ENCODE data around the gene MPZL3.

The MPZL3 gene

DNA sequence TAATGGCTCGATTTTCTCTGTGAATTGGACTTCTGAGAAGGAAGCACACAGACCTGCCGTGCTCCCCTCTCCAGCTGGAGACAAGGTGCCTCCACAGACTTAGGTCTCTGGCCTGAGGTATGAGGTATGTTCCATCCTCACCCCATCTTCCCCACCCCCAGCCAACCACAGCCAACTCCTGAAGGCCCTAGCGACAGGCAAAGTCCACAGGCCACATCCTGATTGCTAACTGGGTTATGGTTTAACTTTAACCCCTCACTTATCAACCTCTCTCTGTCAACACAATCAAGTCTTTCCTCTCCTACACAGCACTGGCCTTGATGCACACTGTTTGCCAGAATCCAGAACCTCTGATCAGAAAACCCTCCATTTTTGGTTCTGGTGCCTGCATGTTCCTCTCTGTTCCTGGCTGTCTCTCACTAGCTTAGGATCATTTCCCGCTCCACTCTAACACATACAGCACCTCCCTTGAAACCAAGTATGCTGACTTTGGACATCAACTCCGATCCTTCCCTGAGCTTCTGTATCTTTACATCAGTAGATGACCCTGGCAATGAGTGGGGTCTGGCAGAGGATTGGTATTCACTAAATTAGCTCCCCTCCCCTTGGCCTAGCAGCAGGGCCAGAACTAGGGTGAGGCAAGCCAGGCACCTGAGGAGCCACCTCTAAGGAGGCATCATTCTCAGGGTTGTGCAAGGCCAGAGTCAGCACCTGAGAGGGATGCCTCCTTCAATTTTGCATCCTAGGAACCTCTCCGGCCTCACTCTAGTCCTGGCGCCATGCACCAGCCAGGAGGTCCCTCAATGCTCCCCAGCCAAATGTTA lies 49.4 kb downstream of the MPZL3 start:
- H2BK120ac ChIP-seq (ENCODE audit: low read depth, low read length) = no peak overlapping the region
- H3K27me3 ChIP-seq (ENCODE audit: control insufficient read depth in 3 of 3, insufficient read depth in 3 of 3, low read depth in 1 of 3, low read length in 3 of 3) = peaks cover 2 to 57% (median 2%) of the 10 kb centered on the region in 3 experiments
- no peak overlapping the region for H3K4me2 ChIP-seq (ENCODE audit: insufficient read depth, low read length, poor library complexity, severe bottlenecking)
- H4K91ac ChIP-seq (ENCODE audit: low read depth, low read length, poor library complexity) = no peak overlapping the region
- H3K27ac ChIP-seq (replicated peaks; ENCODE audit: low read length) = no peak overlapping the region
- no peak overlapping the region for H3K14ac ChIP-seq (ENCODE audit: low read length)
- no peak overlapping the region for H3K23ac ChIP-seq (ENCODE audit: low read depth, low read length, poor library complexity)
- no peak overlapping the region for H3K18ac ChIP-seq (ENCODE audit: low read length)
- no peak overlapping the region for H3K9ac ChIP-seq (ENCODE audit: low read depth, low read length, poor library complexity)
- no peak overlapping the region for H3K4ac ChIP-seq (ENCODE audit: low read length)
- H3K36me3 ChIP-seq (replicated peaks in 1 of 2; ENCODE audit: control insufficient read depth in 2 of 2, insufficient read depth in 2 of 2, low read length in 2 of 2) = no peaks in the 10 kb centered on the region
- no peak overlapping the region for H2BK12ac ChIP-seq (ENCODE audit: low read length)
- H2BK5ac ChIP-seq (ENCODE audit: low read length) = no peak overlapping the region
- H2AFZ ChIP-seq (ENCODE audit: low read length) = no peak overlapping the region
- H3K9me3 ChIP-seq (replicated peaks in 1 of 2; ENCODE audit: control insufficient read depth in 2 of 2, insufficient read depth in 1 of 2, low read depth in 1 of 2, low read length in 2 of 2) = no peaks in the 10 kb centered on the region
- WGBS, 2 donors (ENCODE audit: extremely low coverage in 2 of 2, insufficient read length in 2 of 2, insufficient replicate concordance in 1 of 2) = no CpG with 5 or more reads among the region's 7 CpGs
- no peaks in the 10 kb centered on the region for H3K79me1 ChIP-seq (ENCODE audit: low read depth, low read length)
- H2BK15ac ChIP-seq (ENCODE audit: low read length) = peak overlapping the region; percentile 37
- peak overlapping the region; percentile 13 for H2AK5ac ChIP-seq (ENCODE audit: low read depth, low read length)
- H3K4me3 ChIP-seq (ENCODE audit: low read length in 2 of 2) = no peak overlapping the region
- DNase-seq (ENCODE audit: low spot score) = no peak
- H3K4me1 ChIP-seq (ENCODE audit: control insufficient read depth in 2 of 2, insufficient read depth in 1 of 2, low read depth in 1 of 2, low read length in 2 of 2) = peaks cover 0 to 2% of the 10 kb centered on the region in 2 donors
- H4K8ac ChIP-seq (ENCODE audit: low read depth, low read length) = no peak overlapping the region

DNA sequence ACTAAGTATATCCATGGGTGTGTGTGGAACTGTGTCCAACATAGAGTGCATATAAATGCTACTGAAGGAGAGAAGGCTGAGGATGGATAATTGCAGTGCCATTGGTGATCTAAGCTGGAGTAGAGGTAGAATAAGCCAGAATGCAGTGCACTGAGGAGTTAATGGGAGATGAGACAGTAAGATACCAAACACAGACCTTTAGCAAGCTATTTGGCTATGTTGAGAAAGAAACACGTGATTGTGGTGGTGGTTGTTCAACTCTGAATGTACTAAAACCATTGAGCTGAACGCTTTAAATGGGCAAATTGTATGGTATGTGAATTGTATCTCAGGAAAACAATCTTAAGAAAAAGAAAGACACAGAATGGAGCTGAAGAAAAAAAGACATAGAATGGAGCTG lies 50.2 kb downstream of the MPZL3 start:
- Histone ChIP-seq H2BK15ac (ENCODE audit: low read length) (no peak overlapping the region), H3K4ac (ENCODE audit: low read length) (no peak overlapping the region), H3K79me1 (ENCODE audit: low read depth, low read length) (no peaks in the 10 kb centered on the region), H3K4me3 (ENCODE audit: low read length in 2 of 2) (no peak overlapping the region), H2AK5ac (ENCODE audit: low read depth, low read length) (no peak overlapping the region), H3K36me3 (replicated peaks in 1 of 2; ENCODE audit: control insufficient read depth in 2 of 2, insufficient read depth in 2 of 2, low read length in 2 of 2) (no peaks in the 10 kb centered on the region), H3K14ac (ENCODE audit: low read length) (no peak overlapping the region), H3K9me3 (replicated peaks in 1 of 2; ENCODE audit: control insufficient read depth in 2 of 2, insufficient read depth in 1 of 2, low read depth in 1 of 2, low read length in 2 of 2) (no peaks in the 10 kb centered on the region), H4K8ac (ENCODE audit: low read depth, low read length) (no peak overlapping the region), H3K18ac (ENCODE audit: low read length) (no peak overlapping the region), H2BK5ac (ENCODE audit: low read length) (no peak overlapping the region), H4K91ac (ENCODE audit: low read depth, low read length, poor library complexity) (no peak overlapping the region), H3K27me3 (ENCODE audit: control insufficient read depth in 3 of 3, insufficient read depth in 3 of 3, low read depth in 1 of 3, low read length in 3 of 3) (peaks cover 2 to 51% (median 2%) of the 10 kb centered on the region in 3 experiments), H2BK12ac (ENCODE audit: low read length) (no peak overlapping the region), H3K4me1 (ENCODE audit: control insufficient read depth in 2 of 2, insufficient read depth in 1 of 2, low read depth in 1 of 2, low read length in 2 of 2) (peaks cover 0 to 2% of the 10 kb centered on the region in 2 donors), H2BK120ac (ENCODE audit: low read depth, low read length) (no peak overlapping the region), H3K9ac (ENCODE audit: low read depth, low read length, poor library complexity) (no peak overlapping the region), H2AFZ (ENCODE audit: low read length) (no peak overlapping the region), H3K23ac (ENCODE audit: low read depth, low read length, poor library complexity) (no peak overlapping the region), H3K27ac (replicated peaks; ENCODE audit: low read length) (no peak overlapping the region), H3K4me2 (ENCODE audit: insufficient read depth, low read length, poor library complexity, severe bottlenecking) (no peak overlapping the region)
- no peak for DNase-seq (ENCODE audit: low spot score)
- no CpG with 5 or more reads among the region's 2 CpGs for WGBS, 2 donors (ENCODE audit: extremely low coverage in 2 of 2, insufficient read length in 2 of 2, insufficient replicate concordance in 1 of 2)

DNA sequence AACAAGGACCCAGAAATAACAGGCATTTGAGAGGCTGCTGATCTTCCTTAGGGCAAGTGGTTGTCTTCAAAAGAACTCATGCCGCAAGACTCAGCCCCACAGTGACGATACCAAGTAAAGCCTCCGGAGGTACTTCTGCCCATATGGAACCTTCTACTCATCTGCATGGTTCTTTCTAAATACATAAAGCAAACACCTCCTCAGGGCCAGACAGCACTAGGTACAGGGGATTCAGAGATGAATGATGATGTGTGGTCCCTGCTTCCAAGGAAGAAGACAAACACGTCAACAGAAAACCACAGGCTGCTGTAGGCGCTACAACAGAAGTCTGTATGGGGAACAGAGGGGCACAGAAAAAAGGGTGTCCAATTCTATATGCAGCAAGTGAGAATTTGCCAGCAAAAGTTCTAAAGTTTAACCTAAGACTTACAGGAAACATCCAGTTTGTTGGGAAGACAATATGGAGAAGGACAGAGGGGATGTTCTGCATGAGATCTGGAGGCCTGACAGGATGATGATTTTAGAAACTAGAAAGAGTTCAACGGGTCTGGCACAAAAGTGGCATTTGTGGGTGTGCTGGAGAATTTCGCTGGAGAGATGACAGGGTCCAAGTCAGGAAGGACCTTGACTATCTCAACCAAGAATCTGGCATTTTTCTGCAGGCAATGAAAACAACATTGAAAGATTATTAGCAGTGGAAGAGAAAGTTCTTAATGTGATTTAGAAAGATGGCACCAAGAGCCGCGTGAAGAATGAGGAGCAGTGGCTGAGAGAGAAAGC lies 51.1 kb downstream of the MPZL3 start:
- no peak overlapping the region for H3K18ac ChIP-seq (ENCODE audit: low read length)
- no peak overlapping the region for H3K27ac ChIP-seq (replicated peaks; ENCODE audit: low read length)
- H3K36me3 ChIP-seq (replicated peaks in 1 of 2; ENCODE audit: control insufficient read depth in 2 of 2, insufficient read depth in 2 of 2, low read length in 2 of 2) = no peaks in the 10 kb centered on the region
- H3K23ac ChIP-seq (ENCODE audit: low read depth, low read length, poor library complexity) = no peak overlapping the region
- H3K27me3 ChIP-seq (ENCODE audit: control insufficient read depth in 3 of 3, insufficient read depth in 3 of 3, low read depth in 1 of 3, low read length in 3 of 3) = peaks cover 2 to 46% (median 2%) of the 10 kb centered on the region in 3 experiments
- no peak overlapping the region for H3K9ac ChIP-seq (ENCODE audit: low read depth, low read length, poor library complexity)
- WGBS, 2 donors (ENCODE audit: extremely low coverage in 2 of 2, insufficient read length in 2 of 2, insufficient replicate concordance in 1 of 2) = no CpG with 5 or more reads among the region's 9 CpGs
- DNase-seq (ENCODE audit: low spot score) = no peak
- no peak overlapping the region for H2BK12ac ChIP-seq (ENCODE audit: low read length)
- H2AFZ ChIP-seq (ENCODE audit: low read length) = no peak overlapping the region
- no peak overlapping the region for H2BK5ac ChIP-seq (ENCODE audit: low read length)
- H3K4me3 ChIP-seq (ENCODE audit: low read length in 2 of 2) = no peak overlapping the region
- no peak overlapping the region for H3K4me2 ChIP-seq (ENCODE audit: insufficient read depth, low read length, poor library complexity, severe bottlenecking)
- H2BK120ac ChIP-seq (ENCODE audit: low read depth, low read length) = no peak overlapping the region
- H3K4ac ChIP-seq (ENCODE audit: low read length) = no peak overlapping the region
- no peaks in the 10 kb centered on the region for H3K9me3 ChIP-seq (replicated peaks in 1 of 2; ENCODE audit: control insufficient read depth in 2 of 2, insufficient read depth in 1 of 2, low read depth in 1 of 2, low read length in 2 of 2)
- H3K14ac ChIP-seq (ENCODE audit: low read length) = no peak overlapping the region
- no peak overlapping the region for H4K8ac ChIP-seq (ENCODE audit: low read depth, low read length)
- no peak overlapping the region for H4K91ac ChIP-seq (ENCODE audit: low read depth, low read length, poor library complexity)
- no peak overlapping the region for H2BK15ac ChIP-seq (ENCODE audit: low read length)
- H2AK5ac ChIP-seq (ENCODE audit: low read depth, low read length) = no peak overlapping the region
- H3K4me1 ChIP-seq (ENCODE audit: control insufficient read depth in 2 of 2, insufficient read depth in 1 of 2, low read depth in 1 of 2, low read length in 2 of 2) = no peaks in the 10 kb centered on the region
- no peaks in the 10 kb centered on the region for H3K79me1 ChIP-seq (ENCODE audit: low read depth, low read length)

DNA sequence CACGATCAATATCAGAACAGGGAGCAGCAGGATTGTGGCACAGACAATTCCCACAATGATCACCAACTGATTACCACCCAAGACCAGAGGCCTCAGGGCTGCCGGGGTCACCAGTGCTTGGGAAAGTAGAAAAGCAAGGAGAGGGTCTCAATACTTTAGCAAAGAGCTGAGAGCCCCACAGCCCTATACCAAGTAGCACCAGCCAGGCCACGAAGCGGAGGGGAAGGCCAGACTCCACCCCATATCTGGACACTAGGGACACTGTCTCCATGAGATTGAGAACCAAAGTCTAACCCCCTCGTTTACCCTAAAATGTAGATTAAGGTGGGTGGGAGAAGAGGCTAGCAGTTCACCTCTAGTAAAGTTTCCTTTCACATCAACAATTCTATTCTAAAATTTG lies 51.7 kb downstream of the MPZL3 start:
- no peaks in the 10 kb centered on the region for H3K79me1 ChIP-seq (ENCODE audit: low read depth, low read length)
- H3K4me1 ChIP-seq (ENCODE audit: control insufficient read depth in 2 of 2, insufficient read depth in 1 of 2, low read depth in 1 of 2, low read length in 2 of 2) = no peaks in the 10 kb centered on the region
- H3K9ac ChIP-seq (ENCODE audit: low read depth, low read length, poor library complexity) = peak overlapping the region; percentile 30
- no peak overlapping the region for H3K4me2 ChIP-seq (ENCODE audit: insufficient read depth, low read length, poor library complexity, severe bottlenecking)
- no peak overlapping the region for H2BK5ac ChIP-seq (ENCODE audit: low read length)
- H3K18ac ChIP-seq (ENCODE audit: low read length) = no peak overlapping the region
- no peak overlapping the region for H2BK120ac ChIP-seq (ENCODE audit: low read depth, low read length)
- H3K36me3 ChIP-seq (replicated peaks in 1 of 2; ENCODE audit: control insufficient read depth in 2 of 2, insufficient read depth in 2 of 2, low read length in 2 of 2) = no peaks in the 10 kb centered on the region
- H3K14ac ChIP-seq (ENCODE audit: low read length) = no peak overlapping the region
- DNase-seq (ENCODE audit: low spot score) = no peak
- WGBS, 2 donors (ENCODE audit: extremely low coverage in 2 of 2, insufficient read length in 2 of 2, insufficient replicate concordance in 1 of 2) = no CpG with 5 or more reads among the region's 5 CpGs
- H2AFZ ChIP-seq (ENCODE audit: low read length) = no peak overlapping the region
- no peak overlapping the region for H2BK12ac ChIP-seq (ENCODE audit: low read length)
- no peak overlapping the region for H2AK5ac ChIP-seq (ENCODE audit: low read depth, low read length)
- H2BK15ac ChIP-seq (ENCODE audit: low read length) = no peak overlapping the region
- no peak overlapping the region for H3K4me3 ChIP-seq (ENCODE audit: low read length in 2 of 2)
- H3K4ac ChIP-seq (ENCODE audit: low read length) = no peak overlapping the region
- H3K27ac ChIP-seq (replicated peaks; ENCODE audit: low read length) = no peak overlapping the region
- peaks cover 0 to 40% (median 2%) of the 10 kb centered on the region in 3 experiments for H3K27me3 ChIP-seq (ENCODE audit: control insufficient read depth in 3 of 3, insufficient read depth in 3 of 3, low read depth in 1 of 3, low read length in 3 of 3)
- H3K9me3 ChIP-seq (replicated peaks in 1 of 2; ENCODE audit: control insufficient read depth in 2 of 2, insufficient read depth in 1 of 2, low read depth in 1 of 2, low read length in 2 of 2) = no peaks in the 10 kb centered on the region
- H4K91ac ChIP-seq (ENCODE audit: low read depth, low read length, poor library complexity) = no peak overlapping the region
- no peak overlapping the region for H4K8ac ChIP-seq (ENCODE audit: low read depth, low read length)
- H3K23ac ChIP-seq (ENCODE audit: low read depth, low read length, poor library complexity) = no peak overlapping the region
